NCI-H526 treated with DMSO at 0.1 percent for 48 hours (cell line): Measurements from ENCODE around the gene KRTAP12-1.
"Not testable (repeated sequence)": the region's sequence is repeated elsewhere in the genome, so short reads cannot be mapped to it uniquely, and the experiment has no call there.

Source experiments
- DNase-seq: peaks from one replicate; lab custom pipeline; 2025; lab: John Stamatoyannopoulos, UW

Gene KRTAP12-1

DNA sequence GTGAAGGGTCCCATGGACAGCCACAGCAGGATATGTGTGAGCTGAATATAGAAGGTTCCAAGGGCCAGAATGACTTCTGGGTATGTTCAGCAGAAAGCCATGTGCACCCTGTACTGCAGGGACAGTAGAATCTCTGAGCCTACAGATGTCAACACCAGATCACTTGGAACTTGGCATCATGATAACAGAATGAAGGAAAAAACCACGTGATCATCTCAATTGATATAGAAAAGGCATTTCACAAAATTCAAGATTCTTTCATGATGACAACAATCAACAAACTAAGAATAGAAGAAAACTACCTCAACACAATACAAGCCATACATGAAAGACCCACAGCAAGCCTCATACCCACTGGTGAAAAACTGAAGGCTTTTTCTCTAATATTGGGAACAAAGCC, 14.4 kb downstream of the KRTAP12-1 start:
- DNase-seq = no peak

GRCh38 chr21:44666401-44667320, 15.3 kb downstream of the KRTAP12-1 start, which contains the start of gene KRTAP12-2:
Gene KRTAP12-2 (minus strand): TSS chr21:44666927. CDS start chr21:44666886, 41 bp downstream.
- no peak for DNase-seq

- DNase-seq = no peak
Measured at GRCh38 chr21:44664691-44665090, 17.3 kb downstream of the KRTAP12-1 start.

GRCh38 chr21:44661567-44661966, 20.4 kb downstream of the KRTAP12-1 start:
- DNase-seq = not testable (repeated sequence)

DNA sequence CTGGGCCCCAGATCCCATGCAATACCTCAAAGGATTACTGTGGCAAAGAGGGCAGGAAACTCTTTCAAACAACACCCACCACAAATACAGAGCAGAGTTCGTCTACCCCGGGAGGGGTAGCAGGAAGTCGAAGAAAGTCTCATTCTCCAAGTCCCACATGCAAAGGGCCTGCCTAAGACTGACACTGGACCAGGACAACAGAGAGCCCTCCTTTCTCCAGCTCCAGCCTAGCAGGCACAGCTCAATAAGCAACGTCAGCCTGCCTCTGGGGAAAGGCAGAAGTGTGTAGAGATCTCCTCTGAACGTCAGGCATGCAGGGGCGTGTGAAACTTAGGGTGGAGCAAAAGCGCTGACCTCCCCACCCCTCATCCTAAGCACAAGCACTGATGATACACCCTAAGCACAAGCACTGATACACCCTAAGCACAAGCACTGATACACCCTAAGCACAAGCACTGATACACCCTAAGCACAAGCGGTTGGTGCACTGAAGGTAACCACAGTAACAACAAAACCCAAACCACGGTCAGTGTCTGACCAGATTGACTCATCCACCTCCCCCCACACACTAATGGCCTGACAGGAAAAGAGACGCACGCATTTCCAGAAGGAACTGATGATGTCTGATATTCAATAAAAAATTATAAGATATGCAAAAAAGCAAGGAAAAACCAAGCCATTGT, 22.9 kb downstream of the KRTAP12-1 start:
- no peak for DNase-seq

DNA sequence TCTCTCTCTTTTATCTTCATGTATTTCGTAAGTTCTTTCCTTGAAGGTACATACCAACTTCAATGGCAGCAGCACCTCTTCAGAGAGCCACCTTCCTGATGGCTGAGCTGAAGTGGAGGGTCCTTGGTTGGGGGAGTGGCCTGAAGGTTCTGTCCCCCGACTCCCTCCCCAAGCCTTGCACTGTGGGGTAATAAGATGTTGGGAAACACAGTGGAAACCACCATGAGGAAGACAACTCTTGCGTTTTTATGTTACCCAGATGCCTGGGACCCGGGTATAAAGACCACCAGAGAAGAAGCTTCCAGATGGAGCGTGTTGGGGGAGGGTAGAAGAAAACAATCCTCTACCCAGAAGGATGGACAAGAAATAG, 23.4 kb downstream of the KRTAP12-1 start:
- DNase-seq = no peak

DNA sequence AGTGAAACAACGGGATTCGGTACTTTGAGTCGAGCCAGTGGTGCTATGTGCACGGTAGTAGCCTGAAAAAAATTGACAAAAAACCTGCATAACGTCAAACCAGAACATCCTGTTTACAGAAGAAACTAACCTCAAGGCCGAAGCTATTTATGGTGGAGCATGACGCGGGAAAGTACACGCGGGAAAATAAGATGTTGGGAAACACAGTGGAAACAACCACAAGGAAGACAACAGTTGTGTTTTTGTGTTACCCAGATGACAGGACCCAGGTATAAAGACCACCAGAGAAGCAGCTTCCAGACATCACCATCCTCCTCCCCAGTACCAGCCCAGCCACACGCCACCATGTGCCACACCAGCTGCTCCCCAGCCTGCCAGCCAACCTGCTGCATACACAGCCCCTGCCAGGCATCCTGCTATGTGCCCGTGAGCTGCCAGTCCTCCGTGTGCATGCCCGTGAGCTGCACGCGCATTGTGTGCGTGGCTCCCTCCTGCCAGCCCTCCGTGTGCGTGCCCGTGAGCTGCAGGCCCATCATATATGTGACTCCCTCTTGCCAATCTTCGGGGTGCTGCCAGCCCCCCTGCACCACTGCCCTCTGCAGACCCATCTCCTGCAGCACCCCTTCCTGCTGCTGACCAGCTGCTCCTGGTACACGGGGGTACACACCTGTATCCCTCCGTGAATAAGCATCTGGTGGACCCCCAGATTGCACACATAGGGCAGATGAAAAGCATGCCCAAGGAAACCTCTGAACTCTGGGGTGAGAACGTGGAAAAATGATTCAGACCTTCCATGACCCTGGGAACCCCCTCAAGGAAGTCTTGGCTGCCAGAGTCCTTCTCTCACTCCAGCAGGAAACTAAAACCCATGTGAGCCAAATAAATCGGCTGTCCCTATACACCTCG, 24.1 kb downstream of the KRTAP12-1 start, which contains the start of gene KRTAP12-3:
Gene KRTAP12-3, plus strand, starts transcription at position 298 of the 906 bp plus-strand sequence. Its CDS starts 48 bp downstream, at position 346.
- DNase-seq = no peak

- no peak for DNase-seq
Measured at GRCh38 chr21:44656868-44657267, 25.1 kb downstream of the KRTAP12-1 start.

DNA sequence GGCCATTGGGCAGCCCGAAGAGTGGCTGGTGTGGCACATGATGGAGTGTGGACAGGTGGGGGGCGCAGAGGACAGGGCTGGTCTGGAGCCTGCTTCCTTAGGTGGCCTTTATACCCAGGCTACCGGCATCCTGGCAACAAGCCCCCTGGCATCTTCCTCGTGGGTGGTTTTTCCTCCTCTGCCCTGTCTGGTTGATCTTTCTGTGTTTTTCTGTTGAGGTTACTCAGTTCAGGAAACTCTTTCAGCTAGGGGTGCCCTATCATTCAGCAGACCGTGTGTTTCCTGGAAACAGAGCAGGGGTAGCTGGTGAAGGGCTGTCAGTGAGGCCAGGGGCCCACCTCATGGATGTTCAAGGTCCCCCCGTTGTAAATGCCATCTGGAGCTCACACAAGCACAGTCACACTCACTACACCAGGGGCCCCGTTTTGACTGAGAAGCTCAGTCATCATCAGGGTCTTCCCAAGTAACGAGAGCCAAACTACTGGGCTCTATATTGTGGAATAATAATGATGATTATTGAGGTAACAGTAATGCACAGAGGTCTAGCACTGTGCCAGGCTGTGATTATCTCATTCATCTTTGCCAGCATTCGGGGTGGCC, 27.3 kb downstream of the KRTAP12-1 start, which contains the start of gene KRTAP12-4:
Gene KRTAP12-4, minus strand, starts transcription at position 84 of the 600 bp plus-strand sequence. Its CDS starts 45 bp downstream, at position 39.
- DNase-seq = no peak

DNA sequence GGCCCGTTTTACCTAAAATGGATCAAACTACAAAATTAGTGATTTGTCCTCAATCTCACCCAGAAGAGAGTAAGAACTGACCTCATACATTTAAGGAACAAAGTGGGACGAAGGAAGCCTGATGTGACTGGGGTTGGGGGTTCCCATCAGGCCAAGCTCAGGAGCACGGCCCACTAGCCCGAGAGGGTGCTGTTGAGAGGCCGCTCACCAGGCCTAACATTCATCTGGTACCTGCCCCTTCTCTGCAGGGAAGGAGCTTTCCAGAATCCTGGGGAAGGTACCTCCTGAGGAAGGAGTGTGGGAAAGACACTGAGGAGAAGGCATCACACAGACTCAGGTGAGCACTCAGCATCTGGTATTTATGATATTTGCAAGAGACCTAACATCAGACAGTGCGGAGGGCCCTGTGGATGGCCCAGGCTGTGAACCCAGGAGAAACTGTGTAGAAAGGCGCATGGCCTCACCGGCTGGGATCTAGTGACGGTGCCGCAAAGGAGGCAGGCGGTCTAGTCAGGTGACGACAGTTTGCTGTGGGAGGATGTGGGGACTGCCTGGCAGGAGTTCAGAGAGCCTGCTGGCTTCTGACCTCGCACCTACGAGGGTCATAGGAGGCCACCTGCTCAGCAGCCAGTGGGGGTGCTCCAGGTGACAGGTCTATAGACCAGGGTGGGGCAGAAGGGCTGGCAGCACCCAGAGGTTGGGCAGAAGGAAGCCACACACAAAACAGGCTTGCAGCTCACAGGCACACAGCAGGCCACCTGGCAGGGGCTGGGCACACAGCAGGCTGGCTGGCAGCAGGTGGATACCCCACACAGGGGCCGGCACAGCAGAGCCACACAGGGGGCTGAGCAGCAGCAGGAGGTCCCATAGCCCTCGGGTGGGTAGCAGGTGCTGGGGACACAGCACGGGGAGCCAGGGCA, 28.0 kb downstream of the KRTAP12-1 start:
- DNase-seq = no peak

- no peak for DNase-seq
Measured at GRCh38 chr21:44653123-44653522, 28.8 kb downstream of the KRTAP12-1 start.

DNA sequence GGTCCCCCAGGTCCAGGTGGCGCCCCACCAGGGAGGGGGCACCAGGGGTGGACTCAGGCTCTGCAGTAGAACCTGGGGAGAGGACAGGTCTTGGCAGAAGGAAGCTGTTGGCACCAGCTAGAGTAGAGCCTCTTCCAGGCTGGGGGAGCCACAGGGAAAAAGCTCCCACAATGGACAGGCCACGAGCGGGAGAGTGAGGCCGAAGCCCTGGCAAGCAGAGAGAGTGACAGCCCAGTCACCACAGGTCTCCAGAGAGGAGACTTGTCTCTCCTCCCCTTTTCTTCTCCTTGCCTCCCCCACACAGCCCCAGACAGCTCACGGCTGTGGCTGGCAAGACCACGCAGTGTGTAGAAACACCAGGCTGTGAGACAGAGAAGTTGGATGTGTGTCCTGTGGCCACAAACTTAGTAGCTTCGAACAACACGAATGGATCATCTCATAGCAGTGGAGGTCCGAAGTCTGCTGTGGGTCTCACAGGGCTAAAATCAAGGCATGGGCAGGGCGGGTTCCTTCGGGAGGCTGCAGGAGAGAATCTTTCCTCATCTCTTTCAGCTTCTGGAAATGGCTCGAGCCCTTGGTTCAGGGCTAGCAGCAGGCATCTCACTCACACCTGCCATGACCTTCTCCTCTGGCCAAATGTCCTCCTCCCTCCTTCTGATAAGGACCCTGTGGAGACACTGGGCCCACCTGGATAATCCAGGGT, 30.8 kb downstream of the KRTAP12-1 start:
- DNase-seq = no peak

DNA sequence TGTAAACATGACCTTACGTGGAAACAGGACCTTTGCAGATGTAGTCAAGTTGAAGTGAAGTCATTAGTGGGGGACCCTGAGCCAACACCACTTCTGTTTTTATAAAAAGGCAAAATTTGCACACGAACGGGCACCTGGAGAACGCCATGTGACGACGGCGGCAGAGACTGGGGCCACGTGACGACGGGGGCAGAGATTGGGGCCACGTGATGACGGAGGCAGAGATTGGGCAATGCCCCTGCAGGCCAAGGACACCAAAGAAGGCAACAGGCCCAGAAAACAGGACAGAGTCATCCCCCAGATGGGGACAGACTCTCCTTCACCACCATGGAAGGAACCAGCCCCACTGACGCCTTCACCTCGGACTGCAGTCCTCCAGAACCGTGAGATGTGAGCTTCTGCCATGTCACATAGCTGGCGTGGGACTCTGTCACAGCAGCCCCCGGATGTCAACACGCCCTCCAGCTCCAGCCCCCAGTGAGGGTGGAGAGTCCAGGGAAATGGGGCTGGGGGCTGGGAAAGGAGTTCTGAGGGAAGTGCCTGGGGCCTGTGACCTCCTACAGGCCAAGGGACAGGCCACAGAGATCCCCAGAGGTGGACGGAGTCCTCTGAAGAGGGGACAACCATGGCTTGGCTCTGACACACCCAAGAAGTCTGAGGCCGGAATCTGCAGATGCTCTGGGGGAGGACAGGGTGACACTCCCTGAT, 31.5 kb downstream of the KRTAP12-1 start:
- DNase-seq = no peak

DNA sequence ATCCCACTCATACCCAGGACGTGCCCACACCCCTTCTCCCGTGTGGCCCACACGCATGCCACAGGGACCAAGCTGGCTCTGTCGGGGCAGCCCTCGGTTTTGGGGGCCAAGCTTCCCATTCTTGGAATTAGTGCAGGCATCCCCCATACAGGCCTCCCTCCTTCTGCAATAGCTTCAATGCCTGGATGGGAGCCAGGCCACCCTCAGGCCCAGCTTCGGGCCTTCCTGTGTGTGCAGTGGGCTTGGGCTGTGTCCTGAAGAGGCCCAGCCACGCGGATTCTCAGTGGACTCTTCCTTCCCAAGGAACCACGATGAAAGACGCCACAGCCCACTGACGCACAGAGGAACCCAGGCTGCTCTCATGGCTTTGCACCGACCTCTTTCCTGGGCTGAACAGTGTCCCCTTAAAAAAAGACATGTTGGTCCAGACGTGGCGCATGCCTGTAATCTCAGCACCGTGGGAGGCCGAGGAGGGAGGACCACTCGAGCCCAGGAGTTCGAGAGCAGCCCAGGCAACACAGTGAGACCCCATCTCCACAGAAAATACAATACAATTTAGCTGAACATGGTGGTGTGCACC, 32.4 kb downstream of the KRTAP12-1 start:
- DNase-seq = no peak

GRCh38 chr21:44648557-44649311, 33.2 kb downstream of the KRTAP12-1 start:
- no peak for DNase-seq

GRCh38 chr21:44647222-44647552, 34.8 kb downstream of the KRTAP12-1 start:
- DNase-seq = no peak

DNA sequence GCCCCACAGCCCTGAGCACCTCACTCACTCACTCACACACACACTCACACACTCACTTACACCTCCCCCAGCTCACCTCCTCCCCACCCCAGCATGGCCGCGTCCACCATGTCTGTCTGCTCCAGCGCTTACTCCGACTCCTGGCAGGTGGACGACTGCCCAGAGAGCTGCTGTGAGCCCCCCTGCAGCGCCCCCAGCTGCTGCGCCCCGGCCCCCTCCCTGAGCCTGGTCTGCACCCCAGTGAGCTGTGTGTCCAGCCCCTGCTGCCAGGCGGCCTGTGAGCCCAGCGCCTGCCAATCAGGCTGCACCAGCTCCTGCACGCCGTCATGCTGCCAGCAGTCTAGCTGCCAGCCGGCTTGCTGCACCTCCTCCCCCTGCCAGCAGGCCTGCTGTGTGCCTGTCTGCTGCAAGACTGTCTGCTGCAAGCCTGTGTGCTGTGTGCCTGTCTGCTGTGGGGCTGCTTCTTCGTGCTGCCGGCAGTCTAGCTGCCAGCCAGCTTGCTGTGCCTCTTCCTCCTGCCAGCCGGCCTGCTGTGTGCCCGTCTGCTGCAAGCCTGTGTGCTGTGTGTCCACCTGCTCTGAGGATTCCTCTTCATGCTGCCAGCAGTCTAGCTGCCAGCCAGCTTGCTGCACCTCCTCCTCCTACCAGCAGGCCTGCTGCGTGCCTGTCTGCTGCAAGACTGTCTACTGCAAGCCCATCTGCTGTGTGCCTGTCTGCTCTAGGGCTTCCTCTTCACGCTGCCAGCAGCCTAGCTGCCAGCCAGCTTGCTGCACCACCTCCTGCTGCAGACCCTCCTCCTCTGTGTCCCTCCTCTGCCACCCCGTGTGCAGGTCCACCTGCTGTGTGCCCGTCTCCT, 35.4 kb downstream of the KRTAP12-1 start, which contains the start of gene KRTAP10-11:
Gene KRTAP10-11, plus strand, starts transcription at position 49 of the 856 bp plus-strand sequence. Its CDS starts 45 bp downstream, at position 94.
- DNase-seq = not testable (repeated sequence)
